Measurements from ENCODE around the gene PLK5. TPM values are rescaled to one million over a fixed set of nuclear protein-coding genes. Genes with fewer than 3 reads are reported as not detected.
A peak's percentile ranks its signal among the peaks of the same experiment; 100 is the strongest.
"Not testable (repeated sequence)": the region's sequence is repeated elsewhere in the genome, so short reads cannot be mapped to it uniquely, and the experiment has no call there.

Gene PLK5, protein sequence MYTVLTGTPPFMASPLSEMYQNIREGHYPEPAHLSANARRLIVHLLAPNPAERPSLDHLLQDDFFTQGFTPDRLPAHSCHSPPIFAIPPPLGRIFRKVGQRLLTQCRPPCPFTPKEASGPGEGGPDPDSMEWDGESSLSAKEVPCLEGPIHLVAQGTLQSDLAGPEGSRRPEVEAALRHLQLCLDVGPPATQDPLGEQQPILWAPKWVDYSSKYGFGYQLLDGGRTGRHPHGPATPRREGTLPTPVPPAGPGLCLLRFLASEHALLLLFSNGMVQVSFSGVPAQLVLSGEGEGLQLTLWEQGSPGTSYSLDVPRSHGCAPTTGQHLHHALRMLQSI
- not detected for total RNA-seq

DNA sequence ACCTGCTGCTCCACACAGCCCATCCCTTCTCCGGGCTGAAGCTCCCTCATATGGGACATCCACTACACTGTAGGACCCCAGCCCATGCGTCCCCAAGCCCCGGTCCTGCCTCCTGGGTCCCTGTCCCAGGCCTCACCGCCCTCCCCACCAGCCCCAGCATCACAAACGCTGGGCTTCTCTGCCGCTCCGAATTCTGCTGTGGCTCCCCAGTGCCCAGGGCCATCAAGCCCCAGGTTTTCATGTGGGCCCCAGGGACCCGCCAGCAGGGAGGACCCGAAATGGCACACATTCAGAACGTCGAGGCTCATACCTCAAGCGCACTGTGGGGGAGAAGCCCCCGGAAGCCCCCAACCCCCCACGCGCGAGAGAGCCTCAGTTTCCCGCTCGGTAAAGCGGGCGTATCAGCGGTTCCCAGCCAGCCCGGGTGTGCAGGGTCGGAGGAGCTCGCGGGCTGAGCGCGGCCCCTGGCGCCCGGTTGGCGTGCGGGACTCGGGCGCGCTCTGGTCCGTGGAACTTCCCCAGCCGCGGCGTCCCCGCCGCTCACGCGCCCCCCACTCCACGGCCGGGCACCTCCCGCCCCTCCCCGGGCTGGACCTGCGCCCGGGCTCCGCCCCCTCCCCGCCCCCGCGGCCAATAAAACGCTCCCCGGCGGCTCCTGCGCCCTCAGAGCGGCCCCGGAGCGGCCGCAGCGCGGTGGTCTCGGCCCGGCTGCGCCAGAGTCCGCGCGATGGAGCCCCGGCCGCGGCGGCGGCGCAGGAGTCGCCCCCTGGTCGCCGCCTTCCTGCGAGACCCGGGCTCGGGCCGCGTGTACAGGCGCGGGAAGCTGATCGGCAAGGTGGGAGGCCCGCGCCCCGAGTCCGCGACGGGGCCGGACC lies at the start of gene PLK5:
TSS of gene PLK5 (plus strand) at position 666 of the 875 bp plus-strand sequence. CDS start 2,920 bp downstream, outside the sequence.
- DNase-seq (ENCODE audit: low read depth in 2 of 3, low spot score in 2 of 3) = no peak

DNA sequence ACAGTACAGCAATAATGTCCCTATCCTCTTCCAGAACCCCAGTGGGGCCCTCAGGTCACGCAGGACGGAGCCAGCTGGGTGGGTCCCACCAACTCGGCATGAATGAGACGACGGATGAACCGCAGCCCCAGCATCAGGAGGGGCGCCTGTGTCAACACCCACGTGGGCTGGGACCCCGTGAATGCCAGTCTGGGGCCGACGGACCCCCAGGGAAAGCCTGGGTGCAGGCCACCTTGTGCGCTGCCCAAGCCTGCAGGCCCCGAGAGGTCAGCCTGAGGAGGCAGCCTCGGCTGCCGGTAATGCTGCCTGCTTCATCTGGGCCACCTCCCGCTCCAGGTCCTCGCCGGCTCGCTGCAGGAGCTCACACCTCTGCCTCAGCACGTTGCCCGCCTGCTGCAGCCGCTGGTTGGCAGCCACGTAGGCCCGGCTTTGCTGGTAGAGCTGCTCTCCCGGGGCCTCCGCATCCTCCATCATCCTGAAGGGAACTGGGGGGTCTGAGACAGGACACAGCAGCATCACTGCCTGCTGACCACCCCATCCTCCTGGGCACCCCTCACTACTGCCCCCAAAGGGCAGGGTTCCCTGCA lies 49.0 kb upstream of the PLK5 start:
- no peak for DNase-seq (ENCODE audit: low read depth in 2 of 3, low spot score in 2 of 3)

DNA sequence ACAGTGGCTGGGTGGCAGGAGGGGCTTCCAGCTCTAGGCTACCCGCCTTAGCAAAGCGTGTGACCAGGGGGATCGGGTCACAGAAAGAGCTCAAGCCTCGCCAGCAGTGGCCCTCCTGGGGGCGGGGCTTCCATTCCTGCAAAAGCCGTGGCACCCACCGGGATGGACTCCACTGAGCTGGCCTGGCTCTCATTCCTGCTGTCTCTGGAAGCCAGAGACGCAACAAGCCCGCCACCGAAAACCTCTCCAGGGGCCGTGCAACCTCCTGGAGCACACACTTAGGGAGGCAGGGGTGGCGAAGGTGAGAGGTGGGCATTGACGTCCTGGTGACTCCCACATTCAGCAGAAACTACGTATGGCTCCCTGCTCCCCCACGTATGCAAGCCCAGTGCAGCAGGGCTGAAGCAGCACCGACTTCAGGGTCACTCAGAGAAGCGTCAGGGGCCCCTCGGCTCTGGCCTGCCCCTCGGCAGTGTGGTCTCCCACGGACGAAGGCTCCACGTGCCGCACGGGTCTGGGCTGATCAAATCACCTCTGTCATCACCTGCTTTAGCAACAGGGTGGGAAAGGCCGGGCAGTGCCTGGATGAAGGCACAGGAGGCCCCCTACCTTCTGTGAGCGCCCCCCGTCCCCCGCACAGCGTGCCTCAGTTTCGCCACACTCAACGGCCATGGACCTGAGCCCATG lies 48.0 kb upstream of the PLK5 start:
- no peak for DNase-seq (ENCODE audit: low read depth in 2 of 3, low spot score in 2 of 3)

DNA sequence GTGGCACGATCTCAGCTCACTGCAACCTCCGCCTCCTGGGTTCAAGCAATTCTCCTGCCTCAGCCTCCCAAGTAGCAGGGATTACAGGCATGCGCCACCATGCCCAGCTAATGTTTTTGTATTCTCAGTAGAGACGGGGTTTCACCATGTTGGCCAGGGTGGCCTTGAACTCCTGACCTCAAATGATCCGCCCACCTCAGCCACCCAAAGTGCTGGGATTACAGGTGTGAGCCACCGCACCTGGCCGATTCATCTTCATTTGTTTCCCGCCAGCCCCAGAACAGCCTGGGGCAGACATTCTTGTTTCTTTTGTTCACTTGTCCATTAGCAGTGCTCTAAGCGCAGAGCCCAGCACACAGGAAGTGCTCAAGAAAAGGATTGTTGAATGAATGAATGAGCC lies 46.8 kb upstream of the PLK5 start:
- DNase-seq (ENCODE audit: low read depth in 2 of 3, low spot score in 2 of 3) = not testable (repeated sequence)

DNA sequence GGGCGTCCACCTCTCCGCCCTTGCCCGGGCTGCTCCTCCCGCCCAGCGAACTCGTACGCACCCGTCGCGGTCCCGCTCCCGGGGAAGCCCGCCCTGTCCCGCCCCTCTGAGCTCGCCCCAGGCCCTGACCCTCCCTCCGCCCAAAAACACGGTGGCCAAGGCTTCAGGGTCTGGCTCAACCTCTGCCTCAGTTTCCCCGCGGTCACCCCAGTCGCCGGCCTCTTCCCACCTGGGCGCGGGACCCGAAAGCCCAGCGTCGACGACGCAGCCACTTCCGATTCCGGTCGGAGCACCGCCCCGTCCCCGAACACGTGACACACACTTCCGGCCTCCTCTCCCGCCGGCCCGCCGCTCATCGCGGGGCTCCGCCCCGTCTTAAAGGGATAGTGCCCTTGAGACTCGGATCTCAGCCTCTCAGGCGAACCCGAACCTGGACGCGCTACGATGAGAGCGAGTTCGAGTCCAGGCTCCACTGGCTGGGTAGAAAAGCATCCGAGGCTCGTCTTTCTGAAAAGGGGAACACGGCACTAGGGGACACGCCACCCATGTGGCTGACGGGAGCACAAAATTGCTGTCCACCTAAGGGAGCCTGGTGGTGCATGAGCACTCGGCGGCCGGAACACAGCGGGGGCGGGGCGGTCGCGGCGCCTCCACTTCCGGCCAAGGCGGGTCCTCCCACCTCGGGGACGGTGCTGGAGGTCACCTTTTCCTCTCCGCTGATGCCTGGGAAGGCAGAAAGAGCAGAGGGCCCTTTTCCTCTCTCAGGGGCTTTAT lies 44.8 kb upstream of the PLK5 start, which contains the start of gene C19orf25:
TSS of gene C19orf25 (minus strand) at position 282 of the 774 bp plus-strand sequence. CDS start 312 bp downstream, outside the sequence.
- peak; percentile 79 to 95 (median 91) for DNase-seq (ENCODE audit: low read depth in 2 of 3, low spot score in 2 of 3)

DNA sequence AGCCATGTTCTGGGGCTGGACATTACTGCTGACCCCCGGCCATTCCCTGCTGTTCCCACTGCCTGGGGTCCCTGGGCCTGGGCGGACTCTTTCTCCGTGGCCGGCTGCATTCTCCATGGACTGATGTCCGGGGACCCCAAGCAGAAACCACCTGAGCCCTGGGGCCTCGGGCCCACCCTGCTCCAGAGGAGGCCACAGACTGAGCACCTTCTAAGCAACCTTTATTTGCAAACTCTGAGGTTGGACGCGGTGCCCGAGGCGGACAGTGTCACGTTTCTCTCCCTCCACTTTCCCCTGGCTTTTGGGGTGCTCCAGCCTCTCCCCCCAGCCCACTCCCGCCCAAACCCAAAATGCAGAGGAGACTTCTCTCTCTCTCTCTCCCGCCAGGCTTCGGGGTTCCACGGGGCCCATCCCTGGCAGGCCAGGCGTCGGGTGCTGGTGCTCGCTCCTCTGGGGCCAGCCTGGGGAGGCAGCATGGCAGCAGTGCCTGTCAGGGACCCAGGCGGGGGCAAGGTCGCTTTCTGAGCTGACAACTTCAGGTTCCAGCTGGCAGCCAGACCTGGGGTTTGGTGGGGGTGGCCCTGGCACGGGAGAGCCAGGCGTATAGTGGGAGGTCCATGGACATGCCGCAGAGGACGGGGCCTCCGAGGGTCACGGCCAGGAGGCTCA lies 42.5 kb upstream of the PLK5 start:
- no peak for DNase-seq (ENCODE audit: low read depth in 2 of 3, low spot score in 2 of 3)

DNA sequence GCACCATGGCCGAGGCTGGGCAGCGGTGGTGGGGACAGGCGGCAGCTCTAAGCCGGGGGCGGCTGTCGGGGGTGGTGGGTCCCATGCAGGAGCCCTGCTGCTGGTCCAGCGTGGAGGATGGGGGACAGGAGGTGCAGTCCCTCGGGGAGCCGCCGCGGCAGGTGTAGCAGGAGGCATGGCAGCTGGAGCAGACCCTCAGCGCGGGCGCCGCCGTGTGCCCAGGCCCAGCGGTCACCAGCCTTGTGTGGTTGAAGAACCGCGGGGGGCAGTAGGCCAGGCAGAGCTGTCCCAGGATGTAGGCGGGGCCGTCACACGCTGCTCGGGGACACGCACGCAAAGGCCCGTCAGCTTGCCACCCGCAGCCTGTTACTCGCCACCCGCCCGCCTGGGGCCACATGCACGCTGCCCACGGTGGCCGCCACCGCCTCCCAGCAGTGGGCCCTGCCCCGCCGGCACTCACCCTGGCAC lies 42.0 kb upstream of the PLK5 start:
- no peak for DNase-seq (ENCODE audit: low read depth in 2 of 3, low spot score in 2 of 3)

DNA sequence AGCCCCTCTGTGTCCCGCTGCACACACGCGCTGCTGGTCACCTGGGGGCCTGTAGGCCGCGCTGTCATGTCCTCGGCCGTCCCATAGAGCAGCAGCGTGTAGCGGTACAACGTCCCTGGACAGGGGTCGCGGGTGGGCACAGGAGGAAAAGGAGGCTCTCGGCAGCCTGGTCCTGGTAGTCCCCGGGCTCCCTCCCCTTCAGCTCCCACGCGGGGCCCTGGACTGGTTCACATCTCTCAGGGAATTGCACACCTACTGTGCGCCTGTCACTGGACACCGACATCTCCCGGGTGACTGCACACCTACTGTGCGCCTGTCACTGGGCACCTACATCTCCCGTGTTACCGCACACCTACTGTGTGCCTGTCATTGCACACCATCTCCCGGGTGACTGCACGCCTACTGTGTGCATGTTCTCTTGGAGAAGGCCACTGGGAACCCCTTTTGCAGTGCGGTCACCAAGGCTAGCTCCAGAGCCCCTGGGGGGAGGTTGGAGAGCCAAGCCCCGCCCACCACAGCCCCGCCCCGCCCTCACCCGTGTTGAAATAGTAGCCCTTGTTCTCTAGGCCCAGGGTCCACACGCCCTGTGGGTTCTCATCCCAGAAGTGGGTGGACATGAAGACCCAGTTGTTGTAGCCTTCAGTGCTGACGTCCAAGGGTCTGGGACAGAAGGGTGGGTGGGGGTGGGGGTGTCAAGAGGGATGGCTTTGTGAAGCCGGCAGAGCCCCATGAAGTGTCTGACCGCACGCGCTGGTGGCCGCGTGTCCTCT lies 41.3 kb upstream of the PLK5 start:
- no peak for DNase-seq (ENCODE audit: low read depth in 2 of 3, low spot score in 2 of 3)

DNA sequence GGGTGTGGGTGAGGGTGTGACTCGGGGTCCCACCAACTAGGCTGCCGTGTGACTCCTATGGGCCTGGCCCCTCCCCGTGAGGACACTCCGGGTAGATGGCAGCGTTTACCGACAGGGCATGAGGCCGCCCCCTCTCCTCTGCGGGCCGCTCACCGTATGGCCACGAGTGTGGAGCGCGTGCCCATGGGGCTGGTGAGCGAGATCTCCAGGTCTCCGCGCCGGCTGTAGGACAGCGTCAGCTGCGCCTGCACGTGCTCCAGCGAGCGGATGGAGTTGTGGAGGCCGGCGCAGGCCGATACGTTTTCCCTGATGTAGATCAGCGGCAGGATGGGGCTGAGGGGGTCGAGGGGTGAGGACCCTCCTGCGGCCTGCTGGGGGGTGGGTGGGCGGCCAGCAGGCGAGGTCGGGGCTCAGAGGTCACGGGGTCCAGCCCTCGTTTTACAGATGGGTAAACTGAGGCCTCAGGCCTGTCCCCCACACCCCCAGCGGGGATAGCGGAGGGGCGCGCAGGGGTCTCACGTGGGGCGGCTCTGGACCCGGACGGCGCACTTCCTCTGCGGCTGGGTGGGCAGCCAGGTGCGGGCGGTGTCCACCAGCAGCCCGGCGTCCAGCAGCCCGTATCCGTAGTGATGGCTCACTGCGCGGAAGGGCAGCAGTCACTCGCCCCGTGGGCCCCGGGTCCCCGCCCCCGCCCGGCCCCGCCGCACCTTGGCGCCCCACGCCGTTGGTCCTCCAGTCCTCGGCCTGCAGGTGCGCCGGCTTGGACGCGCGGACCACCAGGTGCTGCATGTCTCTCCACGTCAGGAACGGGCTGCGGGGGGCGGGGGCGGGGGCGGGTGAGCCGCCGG lies 40.5 kb upstream of the PLK5 start:
- DNase-seq (ENCODE audit: low read depth in 2 of 3, low spot score in 2 of 3) = no peak

DNA sequence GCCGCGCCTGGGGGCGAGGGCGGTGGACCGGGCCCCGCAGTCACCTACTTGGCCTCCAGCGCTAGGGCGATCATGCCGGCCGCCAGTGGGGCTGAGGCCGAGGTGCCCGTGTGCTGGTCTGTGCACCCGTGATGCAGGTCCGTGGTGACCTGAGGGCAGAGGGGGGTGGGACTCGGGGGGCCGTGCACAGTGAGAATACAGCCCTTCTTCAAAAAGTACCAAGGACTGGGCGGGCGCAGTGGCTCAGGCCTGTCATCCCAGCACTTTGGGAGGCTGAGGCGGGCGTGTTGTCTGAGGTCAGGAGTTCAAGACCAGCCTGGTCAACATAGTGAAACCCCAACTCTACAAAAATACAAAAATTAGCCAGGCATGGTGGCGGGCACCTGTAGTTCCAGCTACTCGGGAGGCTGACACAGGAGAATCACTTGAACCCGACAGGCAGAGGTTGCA lies 39.9 kb upstream of the PLK5 start:
- DNase-seq (ENCODE audit: low read depth in 2 of 3, low spot score in 2 of 3) = no peak

DNA sequence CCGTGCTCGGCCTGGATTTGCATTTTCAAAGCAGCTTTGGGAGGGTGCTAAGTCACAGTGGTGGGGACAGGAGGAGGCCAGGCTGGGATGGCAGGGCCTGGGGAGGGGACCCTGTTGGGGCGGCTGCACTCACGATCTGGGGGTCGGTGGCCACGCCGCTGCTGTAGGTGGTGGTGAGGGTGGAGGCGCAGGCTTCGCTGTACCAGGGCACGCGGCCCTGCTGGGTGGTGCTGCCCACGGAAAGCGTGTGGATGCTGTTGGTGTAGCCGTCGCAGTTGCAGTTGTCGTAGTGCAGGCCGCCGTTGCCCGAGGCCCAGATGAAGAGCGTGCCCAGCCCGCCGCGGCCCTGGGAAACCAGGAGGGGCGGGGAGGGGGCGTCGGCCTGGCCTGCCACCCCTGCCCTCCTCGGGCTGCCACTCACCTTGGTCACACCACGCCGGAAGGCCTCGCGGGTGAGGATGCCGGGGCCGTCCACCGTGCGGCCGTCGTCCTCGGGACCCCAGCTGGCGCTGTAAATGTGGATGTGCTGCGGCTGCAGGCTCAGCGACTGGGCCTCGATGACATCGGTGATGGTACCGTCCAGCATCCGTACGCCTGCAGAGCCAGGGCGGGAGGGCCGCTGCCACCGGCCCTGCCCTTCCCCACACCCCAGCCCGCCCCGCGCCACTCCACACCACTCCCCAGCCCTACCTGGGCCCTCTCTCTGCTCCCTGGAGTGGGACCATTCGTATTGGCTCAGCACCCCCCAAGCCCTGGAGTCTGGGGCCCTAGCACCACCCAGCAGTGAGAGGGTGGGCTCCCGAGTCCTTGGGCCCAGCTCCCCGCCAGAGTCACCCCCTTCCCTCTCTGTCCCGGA lies 36.9 kb upstream of the PLK5 start:
- no peak for DNase-seq (ENCODE audit: low read depth in 2 of 3, low spot score in 2 of 3)

DNA sequence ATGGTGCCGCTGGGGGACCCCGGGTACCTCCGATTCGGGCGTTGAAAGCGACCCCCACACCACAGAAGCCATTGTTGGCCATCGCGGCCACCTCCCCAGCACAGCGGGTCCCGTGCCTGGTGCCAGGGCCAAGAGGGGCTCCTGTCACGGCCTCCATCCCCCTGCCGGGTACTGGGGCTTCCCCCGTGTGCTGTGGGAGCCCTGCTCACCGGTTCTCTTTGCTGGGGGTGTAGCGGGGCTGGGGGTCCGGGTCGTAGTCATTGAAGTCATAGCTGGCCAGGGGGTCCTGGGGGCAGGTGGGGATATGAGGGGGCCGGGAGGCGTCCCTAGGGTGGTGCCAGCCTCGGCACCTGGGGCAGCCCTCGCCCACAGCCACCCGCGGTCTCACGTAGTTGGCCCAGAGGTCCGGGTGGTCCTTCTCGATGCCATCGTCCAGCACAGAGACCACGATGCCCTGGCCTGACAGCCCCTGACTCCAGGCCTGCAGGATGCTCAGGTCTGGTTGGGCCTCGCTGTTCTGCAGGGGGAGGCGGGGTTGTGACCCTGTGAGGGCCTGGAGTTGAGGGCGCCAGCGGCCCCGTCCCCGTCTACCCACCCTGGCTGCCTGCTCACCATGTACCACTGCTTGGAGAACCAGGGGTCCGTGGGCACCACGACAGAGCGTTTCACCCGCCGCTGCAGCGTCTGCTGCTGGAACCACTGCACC lies 36.1 kb upstream of the PLK5 start:
- DNase-seq (ENCODE audit: low read depth in 2 of 3, low spot score in 2 of 3) = no peak

DNA sequence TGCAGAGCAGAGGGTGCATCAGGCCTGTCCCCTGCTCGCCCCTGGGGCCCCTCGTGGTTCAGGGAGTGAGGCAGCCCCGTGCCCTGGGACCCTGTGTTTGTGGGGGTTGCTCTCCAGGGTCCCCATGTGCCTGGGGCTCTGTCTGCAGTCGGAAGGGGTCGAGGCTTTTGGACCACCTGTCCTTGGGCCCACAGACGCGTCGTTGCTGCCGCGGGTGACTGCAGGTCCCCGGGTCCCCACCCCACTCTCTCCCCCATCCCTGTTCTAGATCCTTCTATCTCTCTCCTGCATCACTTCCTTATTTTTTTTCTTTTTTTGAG lies 35.6 kb upstream of the PLK5 start:
- DNase-seq (ENCODE audit: low read depth in 2 of 3, low spot score in 2 of 3) = no peak

DNA sequence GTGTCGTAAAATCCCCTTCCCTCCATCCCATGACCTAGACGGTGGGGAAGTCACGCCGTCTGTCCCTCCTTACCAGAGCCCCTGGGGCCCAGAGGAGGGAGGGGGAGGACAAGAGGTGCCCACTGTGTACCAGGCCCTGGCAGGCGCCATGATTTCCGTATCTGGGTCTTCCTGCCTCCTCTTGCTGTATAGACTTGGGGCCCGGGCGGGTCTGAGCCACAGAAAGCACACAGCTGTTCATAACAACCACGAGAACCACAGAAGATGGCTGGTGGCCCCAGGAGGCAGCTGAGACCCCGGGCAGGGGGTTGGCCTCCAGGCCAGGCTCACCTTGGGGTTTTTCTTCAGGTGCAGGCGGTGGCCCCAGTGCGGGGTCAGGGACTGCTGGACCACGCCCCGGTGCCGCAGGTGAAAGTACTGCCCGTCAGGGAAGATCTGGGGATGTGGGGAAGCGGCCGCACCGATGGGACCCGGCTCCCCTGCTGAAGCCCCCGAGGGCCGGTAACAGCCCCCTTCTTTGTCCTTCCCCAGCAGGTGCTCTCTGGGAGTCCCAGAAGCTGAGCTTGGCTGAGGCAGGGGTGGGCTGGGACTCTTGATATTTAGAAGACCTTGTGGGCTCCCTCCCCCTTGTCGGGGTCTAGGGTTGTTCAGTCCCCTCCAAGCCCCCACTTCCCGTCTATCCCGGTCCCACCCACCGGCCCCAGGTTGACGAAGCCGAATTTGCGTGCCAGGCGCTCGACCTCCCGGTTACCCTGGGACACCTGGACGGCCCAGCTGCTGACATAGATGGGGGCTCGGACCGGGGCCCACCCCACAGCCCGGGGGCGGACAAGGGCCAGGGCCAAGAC lies 34.2 kb upstream of the PLK5 start:
- peak in 1 of 3 donors; percentile 74 for DNase-seq (ENCODE audit: low read depth in 2 of 3, low spot score in 2 of 3)
